Measurements from ENCODE around the gene NEIL3. TPM values are rescaled to one million over a fixed set of nuclear protein-coding genes. Genes with fewer than 3 reads are reported as not detected.

Gene NEIL3
- total RNA-seq, 1 experiment from 2014 or later: 6.3 TPM

GRCh38 chr4:177348348-177348747 lies 38.7 kb downstream of the NEIL3 start:
- H3K9ac ChIP-seq (ENCODE audit: extremely low read depth, insufficient read length, low read length): no peak overlapping the region
- H2BK20ac ChIP-seq (ENCODE audit: low read depth, low read length, poor library complexity, severe bottlenecking): no peak overlapping the region
- H2BK120ac ChIP-seq (ENCODE audit: low read depth, low read length, poor library complexity, severe bottlenecking): no peak overlapping the region
- H3K4me1 ChIP-seq (ENCODE audit: insufficient read depth, low read length): no peaks in the 10 kb centered on the region; the same call in 1 of the 2 replicates
- H4K5ac ChIP-seq (ENCODE audit: insufficient read length, low read depth, low read length): no peak overlapping the region
- no peaks in the 10 kb centered on the region for H3K23me2 ChIP-seq (ENCODE audit: insufficient read length, low read depth, low read length, poor library complexity, severe bottlenecking)
- H2BK5ac ChIP-seq (ENCODE audit: insufficient read length, low read length): no peak overlapping the region
- no peak overlapping the region for H3K23ac ChIP-seq (ENCODE audit: insufficient read length, low read depth, low read length)
- no peak overlapping the region for H4K91ac ChIP-seq (ENCODE audit: insufficient read length, low read depth, low read length)
- no peak overlapping the region for H2BK12ac ChIP-seq (ENCODE audit: insufficient read length, low read depth, low read length)
- no peaks in the 10 kb centered on the region for H3K9me3 ChIP-seq (ENCODE audit: control insufficient read depth, low read depth, low read length)
- H3K4me3 Mint-ChIP-seq: no peak overlapping the region
- H3K56ac ChIP-seq (ENCODE audit: insufficient read length, low read depth, low read length): no peak overlapping the region
- no peak overlapping the region for H3K4ac ChIP-seq (ENCODE audit: low read depth, low read length)
- no peak overlapping the region for H2BK15ac ChIP-seq (ENCODE audit: low read depth, low read length)
- H3K36me3 Mint-ChIP-seq (ENCODE audit: insufficient read depth in 1 of 3, low read depth in 3 of 3): peaks cover 17 to 27% (median 17%) of the 10 kb centered on the region in 3 experiments
- H3K14ac ChIP-seq (ENCODE audit: insufficient read depth, low read length): no peak overlapping the region
- no peaks in the 10 kb centered on the region; a peak in 1 of 5 replicates for H3K9me3 Mint-ChIP-seq
- no peaks in the 10 kb centered on the region for H3K79me2 ChIP-seq (ENCODE audit: insufficient read depth, low read length)
- DNase-seq: no peak
- no peak overlapping the region for H4K8ac ChIP-seq (replicated peaks; ENCODE audit: insufficient read length, low read depth, low read length)
- no peak overlapping the region for H2AK5ac ChIP-seq (ENCODE audit: insufficient read length, low read length)
- no peak overlapping the region for H2AFZ ChIP-seq (ENCODE audit: low read length)
- H3K18ac ChIP-seq (ENCODE audit: insufficient read length, low read depth, low read length): no peak overlapping the region
- no peak for TF ChIP-seq CTCF (conservative IDR thresholded peaks at IDR 0.05)
- no peak overlapping the region for H3K4me2 ChIP-seq (ENCODE audit: insufficient read depth, insufficient read length, low read length)
- no CpG with 5 or more reads among the region's 8 CpGs for WGBS (ENCODE audit: extremely low coverage, insufficient read length, low lambda C conversion rate)
- no peaks in the 10 kb centered on the region for H3K27me3 ChIP-seq (ENCODE audit: insufficient read depth, low read length)
- no peaks in the 10 kb centered on the region for H4K20me1 ChIP-seq (ENCODE audit: control insufficient read depth, insufficient read depth, insufficient read length)
- H3K27ac ChIP-seq (ENCODE audit: insufficient read length, low read depth, low read length): no peak overlapping the region
- no peaks in the 10 kb centered on the region for H3K79me1 ChIP-seq (ENCODE audit: insufficient read depth, low read depth, low read length, poor library complexity, severe bottlenecking)
- H3K27ac Mint-ChIP-seq: no peak overlapping the region
- no peak overlapping the region for H3T11ph ChIP-seq (ENCODE audit: low read length)
- H3K4me1 Mint-ChIP-seq: peaks cover 10% of the 10 kb centered on the region in 2 experiments
- no peaks in the 10 kb centered on the region for H3K27me3 Mint-ChIP-seq (ENCODE audit: low read depth)

Data from H9 (cell line).